Liver (tissue), 9 donors: ENCODE results near the gene GBA2. TPM values are rescaled to one million over a fixed set of nuclear protein-coding genes. Genes with fewer than 3 reads are reported as not detected.

ENCODE experiments used
- DNase-seq: peaks from one replicate; pipeline ENCODE4 v3.0.0-alpha.2; 2017; ENCODE audit warnings: low spot score
- H3K27ac ChIP-seq, 2 donors: one replicate each; pipeline ENCODE4 v1.7.0; 2013; ENCODE audit warnings: inconsistent platforms in 2 of 2, low read length in 2 of 2, control low read depth in 1 of 2, low read depth in 1 of 2, mild to moderate bottlenecking in 1 of 2
- H3K27me3 ChIP-seq, 4 donors: one replicate each; pipeline versions ENCODE4 v1.6.1 to v1.7.0; 2013; ENCODE audit warnings: low read length in 3 of 4, inconsistent platforms in 1 of 4, mild to moderate bottlenecking in 1 of 4, moderate library complexity in 1 of 4; ENCODE audit not compliant: control insufficient read depth in 4 of 4, insufficient read depth in 4 of 4
- H3K36me3 ChIP-seq, 4 donors: one replicate each; pipeline versions ENCODE4 v1.6.1 to v1.7.0; 2013; ENCODE audit warnings: low read length in 3 of 4, mild to moderate bottlenecking in 3 of 4, low read depth in 1 of 4, moderate library complexity in 1 of 4; ENCODE audit not compliant: control insufficient read depth in 4 of 4, insufficient read depth in 3 of 4
- H3K4me1 ChIP-seq, 4 donors: one replicate each; pipeline versions ENCODE4 v1.6.1 to v1.7.0; 2013; ENCODE audit warnings: low read length in 3 of 4, mild to moderate bottlenecking in 3 of 4, moderate library complexity in 1 of 4; ENCODE audit not compliant: control insufficient read depth in 4 of 4, insufficient read depth in 4 of 4
- H3K4me3 ChIP-seq, 3 donors: one replicate each; pipeline versions ENCODE4 v1.6.1 to v1.7.0; 2013; ENCODE audit warnings: low read length in 3 of 3, control low read depth in 1 of 3, low read depth in 1 of 3, mild to moderate bottlenecking in 1 of 3
- H3K9ac ChIP-seq, 2 donors: one replicate each; pipeline ENCODE4 v1.7.0; 2013; ENCODE audit warnings: low read length in 2 of 2, mild to moderate bottlenecking in 2 of 2, moderate library complexity in 2 of 2, control low read depth in 1 of 2, low read depth in 1 of 2
- H3K9me3 ChIP-seq, 4 donors: one replicate each; pipeline versions ENCODE4 v1.6.1 to v1.7.0; 2013; ENCODE audit warnings: low read length in 3 of 4; ENCODE audit not compliant: control insufficient read depth in 4 of 4
- CTCF ChIP-seq: fragments of 150-350 bp; IDR thresholded peaks from 2 replicates; pipeline ENCODE4 v1.5.1; 2017; ENCODE audit warnings: improper control_type of control experiment, low read depth, low read length; ENCODE audit not compliant: missing input control
- EGR1 ChIP-seq, 2 donors: IDR thresholded peaks; 2 replicates each; pipeline ENCODE4 v1.6.1; 2016 to 2018; ENCODE audit warnings: antibody characterized with exemption in 2 of 2, low read depth in 2 of 2
- FOXA1 ChIP-seq: IDR thresholded peaks from 2 replicates; pipeline ENCODE4 v1.6.1; 2016; ENCODE audit warnings: antibody characterized with exemption
- FOXA2 ChIP-seq: IDR thresholded peaks from 2 replicates; pipeline ENCODE4 v1.6.1; 2016; ENCODE audit warnings: antibody characterized with exemption
- GABPA ChIP-seq, 2 donors: IDR thresholded peaks in 1 of 2; conservative IDR thresholded peaks in 1 of 2; 2 replicates each; pipeline ENCODE4 v1.6.1; 2016; ENCODE audit warnings: antibody characterized with exemption in 2 of 2, mild to moderate bottlenecking in 1 of 2, moderate library complexity in 1 of 2
- HNF4A ChIP-seq, 2 donors: conservative IDR thresholded peaks; 2 replicates each; pipeline ENCODE4 v1.6.1; 2016; ENCODE audit warnings: antibody characterized with exemption in 2 of 2, mild to moderate bottlenecking in 2 of 2
- HNF4G ChIP-seq: IDR thresholded peaks from 2 replicates; pipeline ENCODE4 v1.6.1; 2016; ENCODE audit warnings: antibody characterized with exemption
- JUND ChIP-seq, 2 donors: IDR thresholded peaks; 2 replicates each; pipeline ENCODE4 v1.6.1; 2016; ENCODE audit warnings: antibody characterized with exemption in 2 of 2
- MAX ChIP-seq: IDR thresholded peaks from 2 replicates; pipeline ENCODE4 v1.6.1; 2016; ENCODE audit warnings: antibody characterized with exemption
- NR2F2 ChIP-seq: IDR thresholded peaks from 2 replicates; pipeline ENCODE4 v1.6.1; 2016; ENCODE audit warnings: antibody characterized with exemption
- RAD21 ChIP-seq, 2 donors: IDR thresholded peaks; 2 replicates each; pipeline ENCODE4 v1.6.1; 2016; ENCODE audit warnings: antibody characterized with exemption in 2 of 2, mild to moderate bottlenecking in 2 of 2
- REST ChIP-seq: IDR thresholded peaks from 2 replicates; pipeline ENCODE4 v1.6.1; 2016; ENCODE audit warnings: antibody characterized with exemption, mild to moderate bottlenecking
- RXRA ChIP-seq, 2 donors: IDR thresholded peaks; 2 replicates each; pipeline ENCODE4 v1.6.1; 2017 to 2018; ENCODE audit warnings: antibody characterized with exemption in 2 of 2, mild to moderate bottlenecking in 1 of 2
- SP1 ChIP-seq: IDR thresholded peaks from 2 replicates; pipeline ENCODE4 v1.6.1; 2018; ENCODE audit warnings: antibody characterized with exemption, mild to moderate bottlenecking
- TAF1 ChIP-seq: conservative IDR thresholded peaks from 2 replicates; pipeline ENCODE4 v1.6.1; 2016; ENCODE audit warnings: antibody characterized with exemption, mild to moderate bottlenecking
- YY1 ChIP-seq: IDR thresholded peaks from 2 replicates; pipeline ENCODE4 v1.6.1; 2016; ENCODE audit warnings: antibody characterized with exemption, mild to moderate bottlenecking
- ZBTB33 ChIP-seq: IDR thresholded peaks from 2 replicates; pipeline ENCODE4 v1.6.1; 2016; ENCODE audit warnings: antibody characterized with exemption
- WGBS: extraction: QIAGEN DNeasy Blood & Tissue Kit; methylation state at CpG from one replicate; pipeline ENCODE4 v1.1.7; 2013; 5-methylcytosine and 5-hydroxymethylcytosine counted together
- polyA plus RNA-seq, 2 donors: library from polyadenylated mRNA; stranded (reverse) in 1 of 2; unstranded in 1 of 2; fragments of 200-250 nt in 1 of 2; fragments of >200 nt in 1 of 2; fragmentation: Nextera tagmentation in 1 of 2; extraction: Ambion mirVana in 1 of 2; gene quantifications; one replicate each; pipeline versions ENCODE4 v1.2.1 to v1.2.3, GENCODE V29; 2013 to 2015
- total RNA-seq, 2 donors: library from RNA; depleted of rRNA; stranded (reverse); fragments of >200 nt; gene quantifications; one replicate each; pipeline ENCODE4 v1.2.3, GENCODE V29; 2014
- TF ChIP-seq, protein P1 (sequence below): IDR thresholded peaks from 2 replicates; pipeline ENCODE4 v1.6.1; 2016; ENCODE audit warnings: antibody characterized with exemption
- donor health status: healthy.
- donor health status: healthy.
- donor health status: healthy.
- donor health status: healthy.
- donor health status: healthy.

The GBA2 gene
- total and polyA plus RNA-seq, 4 donors = 24.1 to 65.3 (median 25.8) TPM

GRCh38 chr9:35687972-35688557 lies 61.0 kb downstream of the GBA2 start:
- H3K36me3 ChIP-seq = peaks cover 0 to 2% (median 0%) of the 10 kb centered on the region in 4 donors
- 94% methylated on average over 2 of the region's 2 CpGs for WGBS
- no peak overlapping the region for H3K27ac ChIP-seq
- no peaks in the 10 kb centered on the region for H3K27me3 ChIP-seq
- no peak overlapping the region for H3K9ac ChIP-seq
- H3K4me3 ChIP-seq = no peak overlapping the region
- TF ChIP-seq REST (no peak), JUND (IDR thresholded peaks at IDR 0.05) (no peak), CTCF (no peak), RXRA (IDR thresholded peaks at IDR 0.05) (no peak), NR2F2 (no peak), YY1 (no peak), FOXA2 (no peak), SP1 (no peak), GABPA (IDR thresholded peaks at IDR 0.05 in 1 of 2, conservative IDR thresholded peaks at IDR 0.05 in 1 of 2) (no peak), EGR1 (IDR thresholded peaks at IDR 0.05; ENCODE audit: low read depth in 2 of 2) (no peak), TAF1 (no peak), MAX (no peak), HNF4A (conservative IDR thresholded peaks at IDR 0.05) (no peak), FOXA1 (no peak)
- TF ChIP-seq, protein P1, sequence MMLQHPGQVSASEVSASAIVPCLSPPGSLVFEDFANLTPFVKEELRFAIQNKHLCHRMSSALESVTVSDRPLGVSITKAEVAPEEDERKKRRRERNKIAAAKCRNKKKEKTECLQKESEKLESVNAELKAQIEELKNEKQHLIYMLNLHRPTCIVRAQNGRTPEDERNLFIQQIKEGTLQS = no peak
- peaks cover 0 to 10% (median 5%) of the 10 kb centered on the region in 4 donors for H3K4me1 ChIP-seq
- H3K9me3 ChIP-seq = no peaks in the 10 kb centered on the region
- DNase-seq = no peak

DNA sequence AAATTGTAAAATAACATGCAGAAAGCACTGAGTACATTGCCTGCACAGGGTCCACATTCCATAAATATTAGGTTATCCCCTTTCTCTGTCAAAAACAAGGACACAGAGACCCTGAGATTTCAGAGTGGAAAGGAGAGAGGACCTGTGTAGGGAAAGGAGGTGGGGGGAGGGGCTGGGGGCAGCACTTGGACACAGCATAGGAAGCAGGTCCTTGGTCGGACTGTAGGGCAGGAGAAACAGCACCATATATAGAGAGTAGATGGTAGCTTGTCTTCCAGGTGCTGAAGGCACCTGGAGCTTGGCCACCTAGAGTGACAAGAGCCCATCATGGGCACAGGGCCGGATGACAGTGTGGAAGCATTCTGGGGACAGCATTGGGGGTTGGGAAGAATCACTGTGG lies 61.7 kb downstream of the GBA2 start:
- Histone ChIP-seq H3K9ac (no peak overlapping the region), H3K4me1 (peaks cover 0 to 10% (median 5%) of the 10 kb centered on the region in 4 donors), H3K27ac (no peak overlapping the region), H3K27me3 (no peaks in the 10 kb centered on the region), H3K36me3 (peaks cover 0 to 2% (median 0%) of the 10 kb centered on the region in 4 donors), H3K9me3 (no peaks in the 10 kb centered on the region), H3K4me3 (no peak overlapping the region)
- TF ChIP-seq ZBTB33 (no peak), GABPA (IDR thresholded peaks at IDR 0.05 in 1 of 2, conservative IDR thresholded peaks at IDR 0.05 in 1 of 2) (no peak), RAD21 (IDR thresholded peaks at IDR 0.05) (no peak), HNF4G (no peak), FOXA2 (no peak), TAF1 (no peak), EGR1 (IDR thresholded peaks at IDR 0.05; ENCODE audit: low read depth in 2 of 2) (no peak), RXRA (IDR thresholded peaks at IDR 0.05) (no peak), FOXA1 (no peak), MAX (no peak), YY1 (no peak), CTCF (no peak), HNF4A (conservative IDR thresholded peaks at IDR 0.05) (no peak)
- 98% methylated on average over 2 of the region's 2 CpGs for WGBS
- DNase-seq = no peak
